Muscle of leg (tissue), 11 donors: ENCODE data around the gene TM9SF4. TPM values are rescaled to one million over a fixed set of nuclear protein-coding genes. Genes with fewer than 3 reads are reported as not detected.
"Not testable (repeated sequence)": the region's sequence is repeated elsewhere in the genome, so short reads cannot be mapped to it uniquely, and the experiment has no call there.

Experiments used
- DNase-seq: peaks from one replicate; pipeline ENCODE4 v3.0.0; 2013
- H3K27ac ChIP-seq: one replicate; pipeline ENCODE4 v1.5.1; 2013; ENCODE audit warnings: mild to moderate bottlenecking, low read length, control low read depth
- H3K27me3 ChIP-seq: one replicate; pipeline ENCODE4 v1.6.1; 2013; ENCODE audit warnings: low read length; ENCODE audit not compliant: control insufficient read depth, insufficient read depth
- H3K36me3 ChIP-seq: one replicate; pipeline ENCODE4 v1.6.1; 2013; ENCODE audit warnings: low read length; ENCODE audit not compliant: control insufficient read depth, insufficient read depth
- H3K4me1 ChIP-seq: one replicate; pipeline ENCODE4 v1.6.1; 2013; ENCODE audit warnings: low read length; ENCODE audit not compliant: control insufficient read depth, insufficient read depth
- H3K4me3 ChIP-seq: one replicate; pipeline ENCODE4 v1.5.1; 2013; ENCODE audit warnings: low read length, control low read depth
- H3K9me3 ChIP-seq: replicated peaks from 2 replicates; pipeline ENCODE4 v1.6.1; 2013; ENCODE audit warnings: low read depth, low read length; ENCODE audit not compliant: control insufficient read depth
- WGBS: methylation state at CpG from one replicate; pipeline ENCODE4 v1.1.5; 2013; ENCODE audit warnings: missing lambda C conversion rate; ENCODE audit not compliant: insufficient coverage; 5-methylcytosine and 5-hydroxymethylcytosine counted together
- polyA plus RNA-seq, 8 donors: library from polyadenylated mRNA; unstranded; fragments of 120-200 nt; gene quantifications; one replicate each; pipeline versions ENCODE4 v1.2.1 to v1.2.3, GENCODE V29; 2013; ENCODE audit warnings: inconsistent platforms in 1 of 8, low replicate concordance in 1 of 8; ENCODE audit not compliant: insufficient read length in 8 of 8, insufficient read depth in 1 of 8
- total RNA-seq: library from RNA; stranded (reverse); fragments of 120-200 nt; gene quantifications from one replicate; pipeline ENCODE4 v1.2.4, GENCODE V29; 2013

Gene TM9SF4
- total and polyA plus RNA-seq, 9 donors, result 25.7 to 55.4 (median 43.9) TPM

GRCh38 chr20:32193336-32193735 is 83.8 kb downstream of the TM9SF4 start:
- not testable (repeated sequence) for H3K27me3 ChIP-seq, H3K9me3 ChIP-seq, H3K27ac ChIP-seq, DNase-seq, H3K4me3 ChIP-seq
- 97% methylated on average over 3 of the region's 5 CpGs for WGBS
- Histone ChIP-seq H3K36me3 (peaks cover 51% of the 10 kb centered on the region), H3K4me1 (peaks cover 23% of the 10 kb centered on the region)

- no peak overlapping the region for H3K27ac ChIP-seq
- H3K4me1 ChIP-seq, result peaks cover 17% of the 10 kb centered on the region
- H3K4me3 ChIP-seq, result no peak overlapping the region
- H3K9me3 ChIP-seq, result no peaks in the 10 kb centered on the region
- H3K36me3 ChIP-seq, result peaks cover 55% of the 10 kb centered on the region
- H3K27me3 ChIP-seq, result no peaks in the 10 kb centered on the region
- 86% methylated on average over 1 of the region's 6 CpGs for WGBS
- DNase-seq, result no peak
Measured at GRCh38 chr20:32193996-32194395, 84.5 kb downstream of the TM9SF4 start.

GRCh38 chr20:32195581-32195980 is 86.1 kb downstream of the TM9SF4 start:
- Histone ChIP-seq H3K36me3 (peaks cover 68% of the 10 kb centered on the region), H3K4me1 (peaks cover 6% of the 10 kb centered on the region), H3K4me3 (no peak overlapping the region), H3K9me3 (no peaks in the 10 kb centered on the region), H3K27me3 (no peaks in the 10 kb centered on the region), H3K27ac (no peak overlapping the region)
- 64% methylated on average over 7 of the region's 7 CpGs for WGBS
- no peak for DNase-seq

GRCh38 chr20:32196613-32197012 is 87.1 kb downstream of the TM9SF4 start:
- H3K4me3 ChIP-seq, result not testable (repeated sequence)

GRCh38 chr20:32197136-32197535 is 87.6 kb downstream of the TM9SF4 start:
- not testable (repeated sequence) for H3K9me3 ChIP-seq, DNase-seq, H3K27me3 ChIP-seq, H3K27ac ChIP-seq, H3K4me3 ChIP-seq, H3K4me1 ChIP-seq
- H3K36me3 ChIP-seq, result peaks cover 81% of the 10 kb centered on the region
- 95% methylated on average over 20 of the region's 20 CpGs for WGBS

More at GRCh38 chr20:32196613-32197012, 87.1 kb downstream of the TM9SF4 start:
- 92% methylated on average over 4 of the region's 11 CpGs for whole genome bisulfite sequencing
- H3K36me3 ChIP-seq, result peaks cover 78% of the 10 kb centered on the region
- DNase-seq, H3K4me1 ChIP-seq, H3K9me3 ChIP-seq, H3K27me3 ChIP-seq, H3K27ac ChIP-seq: not testable (repeated sequence)

GRCh38 chr20:32199006-32199405 is 89.5 kb downstream of the TM9SF4 start:
- H3K9me3 ChIP-seq, result no peaks in the 10 kb centered on the region
- H3K4me3 ChIP-seq, result no peak overlapping the region
- peaks cover 13% of the 10 kb centered on the region for H3K4me1 ChIP-seq
- no CpG with 5 or more reads among the region's 4 CpGs for WGBS
- H3K36me3 ChIP-seq, result peaks cover 80% of the 10 kb centered on the region
- no peaks in the 10 kb centered on the region for H3K27me3 ChIP-seq
- no peak for DNase-seq
- H3K27ac ChIP-seq, result no peak overlapping the region

- DNase-seq, result no peak
- H3K9me3 ChIP-seq, result no peaks in the 10 kb centered on the region
- H3K4me3 ChIP-seq, result no peak overlapping the region
- H3K36me3 ChIP-seq, result peaks cover 57% of the 10 kb centered on the region
- H3K27me3 ChIP-seq, result no peaks in the 10 kb centered on the region
- 86% methylated on average over 2 of the region's 4 CpGs for WGBS
- H3K27ac ChIP-seq, result no peak overlapping the region
- peaks cover 35% of the 10 kb centered on the region for H3K4me1 ChIP-seq
Measured at GRCh38 chr20:32201296-32201976, 91.9 kb downstream of the TM9SF4 start.

- H3K27ac ChIP-seq, result no peak overlapping the region
Measured at GRCh38 chr20:32201977-32202363, 92.5 kb downstream of the TM9SF4 start.

GRCh38 chr20:32203356-32204204 is 94.1 kb downstream of the TM9SF4 start:
- Histone ChIP-seq H3K4me3 (no peak overlapping the region), H3K4me1 (peaks cover 47% of the 10 kb centered on the region), H3K27ac (no peak overlapping the region), H3K27me3 (no peaks in the 10 kb centered on the region), H3K9me3 (no peaks in the 10 kb centered on the region), H3K36me3 (peaks cover 41% of the 10 kb centered on the region)
- WGBS, result 71% methylated on average over 6 of the region's 11 CpGs
- no peak for DNase-seq

More at GRCh38 chr20:32201977-32202363, 92.5 kb downstream of the TM9SF4 start:
- no peaks in the 10 kb centered on the region for H3K9me3 ChIP-seq
- peaks cover 40% of the 10 kb centered on the region for H3K4me1 ChIP-seq
- WGBS, result 70% methylated on average over 2 of the region's 8 CpGs
- H3K27me3 ChIP-seq, result no peaks in the 10 kb centered on the region
- peaks cover 51% of the 10 kb centered on the region for H3K36me3 ChIP-seq
- DNase-seq, result no peak
- no peak overlapping the region for H3K4me3 ChIP-seq
